Tibial nerve (tissue), 4 donors: ENCODE data around the gene NR3C1. TPM values are rescaled to one million over a fixed set of nuclear protein-coding genes. Genes with fewer than 3 reads are reported as not detected.

Experiments used
- DNase-seq, 2 donors: peaks; one replicate each; pipeline ENCODE4 v3.0.0-alpha.2; 2019; ENCODE audit warnings: low spot score in 2 of 2
- H3K27ac ChIP-seq, 4 donors: fragments of 200-600 bp; sonication (generic) in 3 of 4; one replicate each; pipeline ENCODE4 v1.5.1; 2017 to 2019; ENCODE audit warnings: mild to moderate bottlenecking in 1 of 4
- H3K27me3 ChIP-seq, 2 donors: fragments of 200-600 bp; sonication (generic) in 1 of 2; one replicate each; pipeline versions ENCODE4 v1.5.1 to v1.6.0; 2017 to 2019
- H3K36me3 ChIP-seq, 3 donors: fragments of 200-600 bp; sonication (generic); one replicate each; pipeline ENCODE4 v1.5.1; 2018 to 2019
- H3K4me1 ChIP-seq, 4 donors: fragments of 200-600 bp; sonication (generic) in 3 of 4; one replicate each; pipeline ENCODE4 v1.5.1; 2017 to 2019
- H3K4me3 ChIP-seq, 4 donors: fragments of 200-600 bp; sonication (generic) in 3 of 4; one replicate each; pipeline ENCODE4 v1.5.1; 2017 to 2019; ENCODE audit warnings: mild to moderate bottlenecking in 1 of 4, moderate library complexity in 1 of 4
- H3K9me3 ChIP-seq, 4 donors: fragments of 200-600 bp; sonication (generic) in 3 of 4; one replicate each; pipeline ENCODE4 v1.5.1; 2017 to 2019
- EP300 ChIP-seq, 2 donors: sonication (generic); formaldehyde crosslinking; IDR thresholded peaks; one replicate each; pipeline ENCODE4 v1.6.1; 2017; ENCODE audit warnings: antibody characterized with exemption in 2 of 2, mild to moderate bottlenecking in 1 of 2
- POLR2A ChIP-seq, 2 donors: fragments of 450-650 bp; IDR thresholded peaks; one replicate each; pipeline ENCODE4 v1.6.1; 2017; ENCODE audit warnings: antibody characterized with exemption in 2 of 2, mild to moderate bottlenecking in 2 of 2, moderate library complexity in 2 of 2
- WGBS, 2 donors: methylation state at CpG; one replicate each; pipeline ENCODE4 v1.1.5; 2018; 5-methylcytosine and 5-hydroxymethylcytosine counted together
- total RNA-seq, 4 donors: library from RNA; depleted of rRNA; stranded (reverse); fragments of >200 nt; gene quantifications; one replicate each; pipeline ENCODE4 v1.1.0, GENCODE V29; 2016
- TF ChIP-seq, protein P1 (sequence below), 5 experiments: fragments of 200-600 bp in 3 of 5; fragments of 450-650 bp in 2 of 5; sonication (generic) in 3 of 5; IDR thresholded peaks; one replicate each; pipeline ENCODE4 v1.5.1; 2016 to 2019; ENCODE audit warnings: antibody characterized with exemption in 5 of 5, mild to moderate bottlenecking in 3 of 5, moderate library complexity in 2 of 5

NR3C1 gene
- total RNA-seq, 4 donors from 2014 or later = 47.1 to 86.2 (median 75.8) TPM

DNA sequence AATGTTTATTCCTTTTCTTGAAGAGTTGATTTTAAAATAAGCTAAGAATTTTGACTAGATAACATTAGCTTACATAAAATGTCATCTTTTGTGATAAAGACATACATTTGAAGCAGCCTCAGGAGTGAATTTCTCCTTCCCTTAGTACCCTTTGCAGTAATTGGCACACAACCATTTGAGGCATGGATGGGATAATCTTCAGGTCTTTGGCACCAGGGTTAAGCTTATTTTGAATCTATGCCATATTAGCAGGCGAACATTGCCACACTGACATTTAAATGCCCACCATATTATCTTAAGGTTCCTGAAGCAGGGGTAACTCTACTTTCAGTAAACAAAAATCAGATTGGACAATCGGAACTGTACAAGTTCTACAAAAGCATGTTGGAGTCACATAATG lies 126.0 kb downstream of the NR3C1 start:
- Histone ChIP-seq H3K4me3 (no peak overlapping the region), H3K27me3 (no peaks in the 10 kb centered on the region), H3K9me3 (no peaks in the 10 kb centered on the region), H3K36me3 (peaks cover 0 to 11% (median 8%) of the 10 kb centered on the region in 3 donors), H3K4me1 (no peaks in the 10 kb centered on the region), H3K27ac (no peak overlapping the region)
- TF ChIP-seq POLR2A (IDR thresholded peaks at IDR 0.05) = no peak
- TF ChIP-seq, protein P1, sequence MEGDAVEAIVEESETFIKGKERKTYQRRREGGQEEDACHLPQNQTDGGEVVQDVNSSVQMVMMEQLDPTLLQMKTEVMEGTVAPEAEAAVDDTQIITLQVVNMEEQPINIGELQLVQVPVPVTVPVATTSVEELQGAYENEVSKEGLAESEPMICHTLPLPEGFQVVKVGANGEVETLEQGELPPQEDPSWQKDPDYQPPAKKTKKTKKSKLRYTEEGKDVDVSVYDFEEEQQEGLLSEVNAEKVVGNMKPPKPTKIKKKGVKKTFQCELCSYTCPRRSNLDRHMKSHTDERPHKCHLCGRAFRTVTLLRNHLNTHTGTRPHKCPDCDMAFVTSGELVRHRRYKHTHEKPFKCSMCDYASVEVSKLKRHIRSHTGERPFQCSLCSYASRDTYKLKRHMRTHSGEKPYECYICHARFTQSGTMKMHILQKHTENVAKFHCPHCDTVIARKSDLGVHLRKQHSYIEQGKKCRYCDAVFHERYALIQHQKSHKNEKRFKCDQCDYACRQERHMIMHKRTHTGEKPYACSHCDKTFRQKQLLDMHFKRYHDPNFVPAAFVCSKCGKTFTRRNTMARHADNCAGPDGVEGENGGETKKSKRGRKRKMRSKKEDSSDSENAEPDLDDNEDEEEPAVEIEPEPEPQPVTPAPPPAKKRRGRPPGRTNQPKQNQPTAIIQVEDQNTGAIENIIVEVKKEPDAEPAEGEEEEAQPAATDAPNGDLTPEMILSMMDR (IDR thresholded peaks at IDR 0.05) = no peak
- TF ChIP-seq EP300 (IDR thresholded peaks at IDR 0.05) = no peak
- no peak for DNase-seq
- WGBS, 2 donors = 88 to 91% methylated on average over 2 of the region's 2 CpGs

DNA sequence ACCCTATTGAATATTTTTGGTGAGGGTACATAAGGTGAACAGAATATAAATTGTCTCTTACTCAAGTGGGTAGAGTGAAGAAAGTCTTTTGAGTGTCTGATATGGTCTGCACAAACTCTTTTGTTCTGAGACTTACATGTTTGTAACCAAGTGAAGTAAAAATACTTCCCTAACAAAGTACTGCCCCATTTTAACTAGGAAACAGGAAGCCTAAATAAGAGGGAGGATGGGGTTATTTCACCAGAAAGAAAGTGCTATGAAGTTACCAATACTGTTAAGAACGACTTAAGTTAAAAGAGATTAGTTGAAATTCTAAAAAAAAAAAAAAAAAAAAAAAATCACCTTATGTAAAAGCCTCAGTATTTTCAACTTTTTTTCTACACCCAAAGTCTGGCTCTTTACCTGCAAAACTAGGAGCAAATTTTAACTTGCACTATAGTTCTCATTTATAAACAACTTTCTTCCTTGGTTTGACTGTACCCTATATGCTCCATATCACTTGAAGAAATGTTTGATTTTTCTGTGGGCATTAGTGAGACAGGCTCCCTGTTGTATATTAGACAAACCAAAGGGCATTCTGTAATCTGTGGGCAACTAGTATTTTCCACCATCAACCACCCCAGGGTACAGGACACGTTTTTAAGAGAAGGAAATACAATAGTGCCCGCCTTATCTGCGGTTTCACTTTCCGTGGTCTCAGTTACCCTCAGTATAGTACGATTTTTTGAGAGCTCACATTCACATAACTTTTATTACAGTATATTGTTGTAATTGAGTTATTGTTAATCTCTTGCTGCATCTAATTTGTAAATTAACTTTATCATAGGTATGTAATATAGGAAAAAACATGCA lies 127.7 kb downstream of the NR3C1 start:
- TF ChIP-seq, protein P1 (IDR thresholded peaks at IDR 0.05) = no peak
- TF ChIP-seq EP300 (IDR thresholded peaks at IDR 0.05) = no peak
- no peak for TF ChIP-seq POLR2A (IDR thresholded peaks at IDR 0.05)
- Histone ChIP-seq H3K9me3 (no peaks in the 10 kb centered on the region), H3K4me3 (no peak overlapping the region), H3K4me1 (no peaks in the 10 kb centered on the region), H3K27ac (no peak overlapping the region), H3K27me3 (no peaks in the 10 kb centered on the region), H3K36me3 (peaks cover 0 to 9% (median 8%) of the 10 kb centered on the region in 3 donors)
- WGBS, 2 donors = 78 to 87% methylated on average over 6 of the region's 6 CpGs
- DNase-seq = no peak

DNA sequence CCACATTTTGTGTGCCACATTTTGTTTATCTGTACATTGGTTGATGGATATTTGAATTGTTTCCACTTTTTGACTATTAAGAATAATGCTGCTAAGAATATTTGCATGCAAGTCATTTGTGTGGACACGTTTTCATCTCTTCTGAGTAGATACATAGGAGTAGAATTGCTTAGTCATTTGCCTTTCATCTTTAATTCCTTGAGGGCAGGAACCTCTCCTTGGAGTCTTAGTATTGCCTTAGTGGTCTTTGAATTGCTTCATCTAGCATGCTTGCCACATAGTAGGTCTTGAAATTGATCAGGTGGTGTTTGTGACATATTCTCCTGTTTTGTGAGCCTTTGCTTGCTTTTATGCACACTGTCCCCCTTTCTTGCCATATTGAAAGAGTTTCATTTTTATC lies 128.5 kb downstream of the NR3C1 start:
- no peaks in the 10 kb centered on the region for H3K4me1 ChIP-seq
- WGBS, 2 donors = 65 to 85% methylated on average over 1 of the region's 1 CpG
- H3K27me3 ChIP-seq = no peaks in the 10 kb centered on the region
- H3K9me3 ChIP-seq = peaks cover 0 to 3% (median 0%) of the 10 kb centered on the region in 4 donors
- H3K27ac ChIP-seq = no peak overlapping the region
- H3K4me3 ChIP-seq = no peak overlapping the region
- no peak for DNase-seq
- TF ChIP-seq POLR2A (IDR thresholded peaks at IDR 0.05) = no peak
- TF ChIP-seq, protein P1 (IDR thresholded peaks at IDR 0.05) = no peak
- no peak for TF ChIP-seq EP300 (IDR thresholded peaks at IDR 0.05)
- H3K36me3 ChIP-seq = peaks cover 0 to 9% (median 1%) of the 10 kb centered on the region in 3 donors

DNA sequence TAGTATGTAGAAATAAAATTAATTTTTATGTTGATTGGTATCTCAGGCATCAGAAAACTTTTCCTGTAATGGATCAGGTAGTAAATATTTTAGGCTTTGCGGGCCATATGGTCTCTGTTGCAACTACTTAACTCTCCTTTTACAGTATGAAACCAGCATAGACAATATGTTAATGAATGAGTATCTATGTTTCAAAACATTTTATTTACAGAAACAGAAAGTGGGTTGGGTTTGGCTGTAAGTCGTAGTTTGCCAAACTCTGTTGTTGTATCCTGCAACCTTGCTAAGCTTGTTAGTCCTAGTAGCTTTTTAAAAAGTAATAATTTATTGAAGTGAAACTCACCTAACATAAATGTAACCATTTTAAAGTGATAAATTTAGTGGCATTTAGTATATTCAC lies 132.1 kb downstream of the NR3C1 start:
- Histone ChIP-seq H3K27me3 (no peaks in the 10 kb centered on the region), H3K4me3 (no peak overlapping the region), H3K9me3 (peaks cover 0 to 36% (median 5%) of the 10 kb centered on the region in 4 donors), H3K27ac (no peak overlapping the region), H3K4me1 (no peaks in the 10 kb centered on the region), H3K36me3 (no peaks in the 10 kb centered on the region)
- WGBS, 2 donors = 88 to 91% methylated on average over 2 of the region's 2 CpGs
- DNase-seq = no peak
- TF ChIP-seq EP300 (IDR thresholded peaks at IDR 0.05) (no peak), POLR2A (IDR thresholded peaks at IDR 0.05) (no peak)
- TF ChIP-seq, protein P1 (IDR thresholded peaks at IDR 0.05) = no peak

DNA sequence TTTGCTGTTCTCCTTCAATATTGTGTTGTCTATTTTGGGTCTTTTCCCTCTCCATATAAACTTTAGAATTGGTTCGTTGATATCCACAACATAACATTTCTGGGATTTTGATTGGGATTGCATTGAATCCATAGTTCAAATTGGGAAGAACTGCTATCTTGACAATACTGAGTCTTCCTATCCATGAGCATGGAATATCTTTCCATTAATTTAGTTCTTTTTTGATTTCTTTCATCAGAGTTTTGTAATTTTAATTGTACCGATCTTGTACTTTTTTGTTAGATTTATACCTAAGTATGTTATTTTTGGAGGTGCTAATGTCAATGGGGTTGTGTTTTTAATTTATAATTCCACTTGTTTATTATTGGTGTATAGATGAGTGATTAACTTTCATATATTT lies 135.1 kb downstream of the NR3C1 start:
- TF ChIP-seq, protein P1 (IDR thresholded peaks at IDR 0.05) = no peak
- no peak for TF ChIP-seq POLR2A (IDR thresholded peaks at IDR 0.05)
- TF ChIP-seq EP300 (IDR thresholded peaks at IDR 0.05) = no peak
- no peak for DNase-seq
- Histone ChIP-seq H3K36me3 (no peaks in the 10 kb centered on the region), H3K4me3 (no peak overlapping the region), H3K4me1 (no peaks in the 10 kb centered on the region), H3K9me3 (peaks cover 0 to 36% (median 5%) of the 10 kb centered on the region in 4 donors), H3K27ac (no peak overlapping the region), H3K27me3 (no peaks in the 10 kb centered on the region)
- WGBS, 2 donors = 90 to 98% methylated on average over 2 of the region's 2 CpGs
